Gastrocnemius medialis (tissue), 4 donors: ENCODE data around the gene ZNF480. TPM values are rescaled to one million over a fixed set of nuclear protein-coding genes. Genes with fewer than 3 reads are reported as not detected.

Experiments used
- ATAC-seq, 2 donors: fragments of 150-250 bp; one replicate each; pipeline ENCODE4 v1.9.1; 2016
- DNase-seq, 2 donors: peaks; one replicate each; pipeline ENCODE4 v3.0.0-alpha.2; 2019
- H3K27ac ChIP-seq, 4 donors: fragments of 200-600 bp; sonication (generic); 1 replicate in 1 of 4; 2 replicates in 3 of 4; pipeline ENCODE4 v1.5.1; 2016 to 2018; ENCODE audit warnings: mild to moderate bottlenecking in 2 of 4, moderate library complexity in 1 of 4
- H3K27me3 ChIP-seq, 3 donors: fragments of 200-600 bp; sonication (generic) in 2 of 3; 1 replicate in 1 of 3; 2 replicates in 2 of 3; pipeline versions ENCODE4 v1.5.1 to v1.6.0; 2016 to 2019; ENCODE audit warnings: mild to moderate bottlenecking in 1 of 3, moderate library complexity in 1 of 3
- H3K36me3 ChIP-seq, 2 donors: fragments of 200-600 bp; sonication (generic) in 1 of 2; one replicate each; pipeline ENCODE4 v1.5.1; 2017 to 2018
- H3K4me1 ChIP-seq, 2 donors: fragments of 200-600 bp; sonication (generic) in 1 of 2; one replicate each; pipeline ENCODE4 v1.5.1; 2016 to 2017; ENCODE audit warnings: mild to moderate bottlenecking in 2 of 2
- H3K4me3 ChIP-seq, 4 donors: fragments of 200-600 bp; sonication (generic) in 3 of 4; 1 replicate in 1 of 4; 2 replicates in 3 of 4; pipeline ENCODE4 v1.5.1; 2016 to 2019; ENCODE audit warnings: mild to moderate bottlenecking in 2 of 4
- H3K9me3 ChIP-seq, 3 donors: fragments of 200-600 bp; sonication (generic) in 2 of 3; 1 replicate in 1 of 3; 2 replicates in 2 of 3; pipeline ENCODE4 v1.5.1; 2016 to 2019
- POLR2A ChIP-seq, 2 donors: fragments of 450-650 bp; IDR thresholded peaks; one replicate each; pipeline ENCODE4 v1.6.1; 2017; ENCODE audit warnings: antibody characterized with exemption in 2 of 2, mild to moderate bottlenecking in 2 of 2, moderate library complexity in 2 of 2
- in situ Hi-C, 4 donors: fragments of 200-750 bp; cut with MboI; loops; one replicate each; pipeline versions ENCODE4 v1.15.0 to v1.8.0; 2017; ENCODE audit warnings: low sequenced_read_pairs in 4 of 4
- intact Hi-C: fragments of 100-400 bp; cut with DNase I; formaldehyde crosslinking; loops from one replicate; pipeline ENCODE4 v1.15.1; 2023; ENCODE audit warnings: low total_unique reads
- total RNA-seq, 4 donors: library from RNA; depleted of rRNA; stranded (reverse); fragments of >200 nt; gene quantifications; one replicate each; pipeline versions ENCODE4 v1.1.0 to v1.2.3, GENCODE V29; 2016
- TF ChIP-seq, protein P1 (sequence below), 5 experiments: fragments of 450-650 bp in 3 of 5; fragments of 200-600 bp in 2 of 5; sonication (generic) in 2 of 5; IDR thresholded peaks in 4 of 5; conservative IDR thresholded peaks in 1 of 5; 1 replicate in 4 of 5; 2 replicates in 1 of 5; pipeline ENCODE4 v1.5.1; 2016 to 2019; ENCODE audit warnings: antibody characterized with exemption in 5 of 5, mild to moderate bottlenecking in 3 of 5, moderate library complexity in 3 of 5

ZNF480 gene
- total RNA-seq, 4 donors from 2014 or later: 3.8 to 7.4 (median 6.0) TPM

DNA sequence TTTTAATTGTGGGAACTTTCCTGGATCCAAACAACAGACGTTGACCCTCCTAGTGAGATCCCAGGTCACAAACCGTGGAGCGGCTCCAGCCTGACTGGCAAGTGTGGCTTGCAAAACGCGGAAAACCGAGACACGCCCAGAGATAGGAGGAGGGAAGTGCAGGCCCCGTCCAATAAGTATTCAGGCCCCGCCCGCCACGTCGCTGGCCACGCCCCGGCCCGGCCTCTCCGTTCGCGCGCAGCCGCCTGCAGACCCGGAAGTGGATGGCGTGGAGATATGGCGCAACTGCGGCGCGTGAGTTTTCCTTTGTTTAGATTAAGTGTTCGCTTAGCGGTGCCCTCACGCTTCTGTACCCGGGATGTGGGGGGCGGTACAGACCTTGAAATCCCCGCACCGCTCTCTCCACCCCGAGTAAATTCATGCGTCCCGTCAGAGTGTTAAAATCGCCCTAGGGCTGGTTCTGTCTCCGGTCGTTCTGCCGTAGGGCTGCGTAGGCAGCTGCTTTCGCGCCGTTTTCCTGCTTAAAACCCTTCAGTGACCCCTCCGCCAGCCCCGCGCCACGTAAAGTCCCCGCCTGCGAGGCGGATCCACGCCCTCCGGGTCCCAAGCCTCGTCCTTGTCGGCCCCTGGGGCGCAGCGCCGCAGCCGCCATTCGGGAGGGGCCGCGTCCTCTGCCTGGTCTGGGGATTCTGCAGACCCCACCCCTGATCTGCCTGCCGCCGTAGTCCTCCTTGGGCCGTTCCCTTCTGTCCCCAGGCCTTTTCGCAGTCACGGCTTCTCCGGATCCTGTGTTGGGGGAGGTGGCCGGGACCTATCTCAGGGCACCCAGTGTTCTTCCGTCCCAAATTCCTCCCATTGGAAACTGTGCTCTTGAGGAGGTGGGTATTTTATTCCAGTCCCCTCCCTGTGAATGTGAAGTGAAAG lies 27.4 kb upstream of the ZNF480 start, which contains the start of gene ZNF766:
TSS of gene ZNF766 (plus strand) at position 250 of the 924 bp plus-strand sequence. CDS start at position 277, 27 bp downstream.
- Histone ChIP-seq H3K4me3 (peak within 1 kb of the TSS; percentile 68 to 97 (median 92)), H3K9me3 (no peaks in the 10 kb centered on the region), H3K36me3 (no peaks in the 10 kb centered on the region), H3K27ac (peak within 1 kb of the TSS; percentile 90 to 98 (median 94)), H3K27me3 (no peaks in the 10 kb centered on the region), H3K4me1 (peaks cover 9 to 21% of the 10 kb centered on the region in 2 donors)
- intact Hi-C loops (loop anchor here (1.0 kb wide), 2 partner anchors 28 to 130 kb away; partner anchors contain the start of genes ZNF480 and ZNF616), in situ Hi-C loops (loop anchor here in 2 of 4 donors (25.0 kb wide), 1 partner anchor 468 kb away; the partner anchor contains the start of gene ZNF611 (in 2 of the 2))
- ATAC-seq: peak; percentile 99
- DNase-seq: peak; percentile 95 to 97
- TF ChIP-seq POLR2A (IDR thresholded peaks at IDR 0.05): peak; percentile 83 to 87
- TF ChIP-seq, protein P1, sequence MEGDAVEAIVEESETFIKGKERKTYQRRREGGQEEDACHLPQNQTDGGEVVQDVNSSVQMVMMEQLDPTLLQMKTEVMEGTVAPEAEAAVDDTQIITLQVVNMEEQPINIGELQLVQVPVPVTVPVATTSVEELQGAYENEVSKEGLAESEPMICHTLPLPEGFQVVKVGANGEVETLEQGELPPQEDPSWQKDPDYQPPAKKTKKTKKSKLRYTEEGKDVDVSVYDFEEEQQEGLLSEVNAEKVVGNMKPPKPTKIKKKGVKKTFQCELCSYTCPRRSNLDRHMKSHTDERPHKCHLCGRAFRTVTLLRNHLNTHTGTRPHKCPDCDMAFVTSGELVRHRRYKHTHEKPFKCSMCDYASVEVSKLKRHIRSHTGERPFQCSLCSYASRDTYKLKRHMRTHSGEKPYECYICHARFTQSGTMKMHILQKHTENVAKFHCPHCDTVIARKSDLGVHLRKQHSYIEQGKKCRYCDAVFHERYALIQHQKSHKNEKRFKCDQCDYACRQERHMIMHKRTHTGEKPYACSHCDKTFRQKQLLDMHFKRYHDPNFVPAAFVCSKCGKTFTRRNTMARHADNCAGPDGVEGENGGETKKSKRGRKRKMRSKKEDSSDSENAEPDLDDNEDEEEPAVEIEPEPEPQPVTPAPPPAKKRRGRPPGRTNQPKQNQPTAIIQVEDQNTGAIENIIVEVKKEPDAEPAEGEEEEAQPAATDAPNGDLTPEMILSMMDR (IDR thresholded peaks at IDR 0.05 in 4 of 5, conservative IDR thresholded peaks at IDR 0.05 in 1 of 5): no peak

DNA sequence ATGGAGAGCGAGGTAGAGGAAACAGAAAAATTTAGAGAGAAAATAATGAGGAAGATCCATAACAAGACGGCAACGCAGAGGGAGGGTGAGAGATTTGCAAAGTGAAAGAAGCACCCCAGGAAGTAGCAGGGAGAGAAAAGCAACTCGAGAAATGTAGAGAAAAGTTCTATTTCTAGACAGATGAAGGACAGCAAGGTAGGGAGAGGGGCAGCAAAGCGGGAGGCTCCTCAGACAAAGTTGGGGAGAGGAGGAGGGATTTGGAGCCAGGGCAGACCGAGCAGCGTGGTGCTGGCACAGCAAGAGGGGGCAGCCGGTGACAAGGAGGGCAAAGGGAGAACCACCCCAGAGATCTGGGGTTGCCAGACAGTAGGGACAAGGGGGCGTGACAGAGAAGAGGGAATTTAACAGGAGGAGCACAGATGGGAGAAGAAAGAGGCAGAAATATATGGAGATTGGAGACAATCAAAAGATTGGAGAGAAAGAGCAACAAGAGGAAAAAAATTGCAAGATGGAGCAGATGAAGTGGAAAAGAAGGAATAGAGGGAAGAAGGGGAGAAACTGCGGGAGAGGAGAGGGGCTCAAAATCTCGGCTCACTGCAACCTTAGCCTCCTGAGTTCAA lies 26.6 kb upstream of the ZNF480 start:
- in situ Hi-C loops (loop anchor here in 2 of 4 donors (25.0 kb wide), 1 partner anchor 467 kb away; the partner anchor contains the start of gene ZNF611 (in 2 of the 2)), intact Hi-C loops (loop anchor here (1.0 kb wide), 1 partner anchor 27 kb away; the partner anchor contains the start of gene ZNF480)
- no peaks in the 10 kb centered on the region for H3K36me3 ChIP-seq
- ATAC-seq (peak in 1 of 2 donors; percentile 2), DNase-seq (no peak)
- H3K4me3 ChIP-seq: peak overlapping the region; percentile 68 to 97 (median 92)
- no peaks in the 10 kb centered on the region for H3K27me3 ChIP-seq
- no peaks in the 10 kb centered on the region for H3K9me3 ChIP-seq
- H3K27ac ChIP-seq: peak overlapping the region; percentile 90 to 98 (median 94)
- no peak for TF ChIP-seq POLR2A (IDR thresholded peaks at IDR 0.05)
- TF ChIP-seq, protein P1 (IDR thresholded peaks at IDR 0.05 in 4 of 5, conservative IDR thresholded peaks at IDR 0.05 in 1 of 5): no peak
- H3K4me1 ChIP-seq: peaks cover 9 to 21% of the 10 kb centered on the region in 2 donors

DNA sequence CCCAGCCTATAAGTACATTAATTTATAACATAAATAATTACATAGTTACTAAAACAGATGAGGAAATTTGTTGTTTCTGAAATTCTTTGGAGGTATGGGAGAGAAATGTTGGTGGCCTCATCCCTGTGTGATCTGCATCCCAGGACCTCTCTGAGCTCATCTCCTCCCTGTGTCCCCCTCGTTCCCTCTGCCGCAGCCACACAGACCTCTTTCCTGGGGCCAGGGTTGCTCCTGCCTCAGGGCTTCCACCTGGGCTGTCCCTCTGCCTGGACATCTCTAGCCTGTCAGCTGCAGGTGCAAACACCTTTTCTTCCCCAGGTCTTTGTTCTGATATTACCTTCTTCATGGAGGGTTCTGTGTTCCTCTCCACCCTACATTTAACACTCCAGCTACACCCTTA lies 23.7 kb upstream of the ZNF480 start:
- peaks cover 9 to 21% of the 10 kb centered on the region in 2 donors for H3K4me1 ChIP-seq
- ATAC-seq (no peak), DNase-seq (no peak)
- H3K4me3 ChIP-seq: no peak overlapping the region
- in situ Hi-C loops (loop anchor here in 2 of 4 donors (25.0 kb wide), 1 partner anchor 464 kb away; the partner anchor contains the start of gene ZNF611 (in 2 of the 2)), intact Hi-C loops (no loop called here)
- H3K36me3 ChIP-seq: no peaks in the 10 kb centered on the region
- H3K9me3 ChIP-seq: no peaks in the 10 kb centered on the region
- TF ChIP-seq, protein P1 (IDR thresholded peaks at IDR 0.05 in 4 of 5, conservative IDR thresholded peaks at IDR 0.05 in 1 of 5): no peak
- TF ChIP-seq POLR2A (IDR thresholded peaks at IDR 0.05): no peak
- no peaks in the 10 kb centered on the region for H3K27me3 ChIP-seq
- no peak overlapping the region for H3K27ac ChIP-seq

DNA sequence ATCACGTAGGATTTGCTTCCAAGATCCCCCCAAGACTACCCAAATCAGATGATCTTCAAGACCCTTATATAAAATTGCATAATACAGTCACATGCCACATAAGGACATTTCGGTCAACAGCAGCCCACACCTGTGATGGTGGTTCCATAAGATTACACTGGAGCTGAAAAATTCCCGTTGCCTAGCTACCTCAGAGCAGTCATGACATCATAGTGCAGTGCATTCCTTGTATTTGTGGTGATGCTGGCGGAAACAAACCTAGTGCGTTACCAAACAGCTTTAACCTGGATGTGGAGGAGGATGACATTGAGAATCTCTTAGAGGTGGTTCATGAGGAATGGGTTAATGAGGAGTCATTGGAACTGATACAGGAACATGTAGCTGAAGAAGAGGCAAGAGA lies 22.8 kb upstream of the ZNF480 start:
- Histone ChIP-seq H3K36me3 (no peaks in the 10 kb centered on the region), H3K4me1 (peaks cover 5 to 15% of the 10 kb centered on the region in 2 donors), H3K9me3 (no peaks in the 10 kb centered on the region), H3K27ac (no peak overlapping the region), H3K27me3 (no peaks in the 10 kb centered on the region), H3K4me3 (no peak overlapping the region)
- in situ Hi-C loops: loop anchor here in 2 of 4 donors (25.0 kb wide), 1 partner anchor 463 kb away; the partner anchor contains the start of gene ZNF611 (in 2 of the 2)
- no peak for TF ChIP-seq POLR2A (IDR thresholded peaks at IDR 0.05)
- TF ChIP-seq, protein P1 (IDR thresholded peaks at IDR 0.05 in 4 of 5, conservative IDR thresholded peaks at IDR 0.05 in 1 of 5): no peak
- DNase-seq: no peak
- intact Hi-C loops: no loop called here
- no peak for ATAC-seq
